Measurements from ENCODE around the gene IL5. TPM values are rescaled to one million over a fixed set of nuclear protein-coding genes. Genes with fewer than 3 reads are reported as not detected.

The IL5 gene
- total and polyA plus RNA-seq, 2 of the 13 experiments (the other 11 are each of a cell fraction or from before 2014, with no cell fraction given): not detected

- TF ChIP-seq FOXP4 (CRISPR knock-in tag; IDR thresholded peaks at IDR 0.05) (peak; percentile 79), SMYD3 (CRISPR knock-in tag; IDR thresholded peaks at IDR 0.05) (peak; percentile 61; the same call in 1 of the 2 replicates), SPEN (CRISPR knock-in tag; IDR thresholded peaks at IDR 0.05; ENCODE audit: low read depth) (peak; percentile 32; the same call in 1 of the 2 replicates), ZNF138 (CRISPR knock-in tag; IDR thresholded peaks at IDR 0.05; ENCODE audit: low read depth) (no peak), ELF1 (CRISPR knock-in tag; IDR thresholded peaks at IDR 0.05) (peak; percentile 70), ZNF652 (CRISPR knock-in tag; IDR thresholded peaks at IDR 0.05; ENCODE audit: borderline replicate concordance, low read depth) (0 out of 2 replicates have a peak, but pooled peaks have one; percentile 18), NR2F6 (IDR thresholded peaks at IDR 0.05) (peak; percentile 10; the same call in 1 of the 2 replicates), NR2F6 (CRISPR knock-in tag; IDR thresholded peaks at IDR 0.05) (peak; percentile 49; the same call in 1 of the 2 replicates), TFAP4 (IDR thresholded peaks at IDR 0.05; ENCODE audit: borderline replicate concordance, low read depth) (peak; percentile 62; the same call in 1 of the 2 replicates), ZBTB33 (CRISPR knock-in tag; IDR thresholded peaks at IDR 0.05) (0 out of 2 replicates have a peak, but pooled peaks have one; percentile 43), CEBPB (IDR thresholded peaks at IDR 0.05; ENCODE audit: borderline replicate concordance, low read depth, low read length) (no peak), TCF7 (IDR thresholded peaks at IDR 0.05; ENCODE audit: low read depth) (peak; percentile 60; the same call in 1 of the 2 replicates), SOX5 (CRISPR knock-in tag; IDR thresholded peaks at IDR 0.05; ENCODE audit: borderline replicate concordance) (peak; percentile 78), ZNF841 (CRISPR knock-in tag; IDR thresholded peaks at IDR 0.05; ENCODE audit: borderline replicate concordance) (no peak), IRF2 (CRISPR knock-in tag; IDR thresholded peaks at IDR 0.05) (peak; percentile 40; the same call in 1 of the 2 replicates), TEAD3 (CRISPR knock-in tag; optimal IDR thresholded peaks at IDR 0.05; ENCODE audit: borderline replicate concordance) (peak; percentile 84), ZNF263 (CRISPR knock-in tag; IDR thresholded peaks at IDR 0.05) (peak; percentile 75; the same call in 1 of the 2 replicates), HNF1B (CRISPR knock-in tag; IDR thresholded peaks at IDR 0.05) (peak; percentile 54; the same call in 1 of the 2 replicates), CENPBD1 (CRISPR knock-in tag; IDR thresholded peaks at IDR 0.05; ENCODE audit: borderline replicate concordance, low read depth) (no peak), ZNF350 (CRISPR knock-in tag; IDR thresholded peaks at IDR 0.05; ENCODE audit: borderline replicate concordance, low read depth) (peak; percentile 56; the same call in 1 of the 2 replicates), GZF1 (CRISPR knock-in tag; IDR thresholded peaks at IDR 0.05) (0 out of 2 replicates have a peak, but pooled peaks have one; percentile 30)
Observed at GRCh38 chr5:132500931-132501628, 42.2 kb downstream of the IL5 start (continued).

All from HepG2 (cell line).